ENCODE data around the gene ATP5MG. TPM values are rescaled to one million over a fixed set of nuclear protein-coding genes. Genes with fewer than 3 reads are reported as not detected.

Gene ATP5MG
- total RNA-seq, 4 donors from 2014 or later = 26.6 to 70.0 (median 49.7) TPM

- WGBS = 79% methylated on average over 4 of the region's 4 CpGs
Measured at GRCh38 chr11:118417801-118418200, 16.4 kb downstream of the ATP5MG start.

GRCh38 chr11:118418766-118419165 lies 17.4 kb downstream of the ATP5MG start:
- DNase-seq (ENCODE audit: low spot score in 2 of 2) = no peak
- no peaks in the 10 kb centered on the region for H3K36me3 ChIP-seq
- H3K27me3 ChIP-seq = no peaks in the 10 kb centered on the region
- TF ChIP-seq POLR2A (IDR thresholded peaks at IDR 0.05) (no peak), EP300 (IDR thresholded peaks at IDR 0.05) (no peak), CTCF (IDR thresholded peaks at IDR 0.05) (no peak), POLR2AphosphoS5 (IDR thresholded peaks at IDR 0.05) (no peak)
- H3K4me1 ChIP-seq = peaks cover 6% of the 10 kb centered on the region
- no peaks in the 10 kb centered on the region for H3K9me3 ChIP-seq
- H3K4me3 ChIP-seq = no peak overlapping the region
- 91% methylated on average over 5 of the region's 5 CpGs for WGBS
- H3K27ac ChIP-seq = no peak overlapping the region

More at GRCh38 chr11:118417801-118418200, 16.4 kb downstream of the ATP5MG start:
- Histone ChIP-seq H3K27ac (no peak overlapping the region), H3K4me1 (peaks cover 6% of the 10 kb centered on the region), H3K9me3 (no peaks in the 10 kb centered on the region), H3K27me3 (no peaks in the 10 kb centered on the region), H3K36me3 (no peaks in the 10 kb centered on the region), H3K4me3 (no peak overlapping the region)
- TF ChIP-seq EP300 (IDR thresholded peaks at IDR 0.05) = no peak
- no peak for TF ChIP-seq POLR2A (IDR thresholded peaks at IDR 0.05)
- no peak for DNase-seq (ENCODE audit: low spot score in 2 of 2)

- TF ChIP-seq EP300 (IDR thresholded peaks at IDR 0.05) (no peak), POLR2A (IDR thresholded peaks at IDR 0.05) (no peak), CTCF (IDR thresholded peaks at IDR 0.05) (no peak), POLR2AphosphoS5 (IDR thresholded peaks at IDR 0.05) (no peak)
- DNase-seq (ENCODE audit: low spot score in 2 of 2) = no peak
- H3K36me3 ChIP-seq = no peaks in the 10 kb centered on the region
- H3K27ac ChIP-seq = no peak overlapping the region
- H3K9me3 ChIP-seq = no peaks in the 10 kb centered on the region
- H3K27me3 ChIP-seq = no peaks in the 10 kb centered on the region
- H3K4me1 ChIP-seq = no peaks in the 10 kb centered on the region
- 26% methylated on average over 1 of the region's 1 CpG for WGBS
- H3K4me3 ChIP-seq = no peak overlapping the region
Measured at GRCh38 chr11:118427707-118428106, 26.3 kb downstream of the ATP5MG start.

- H3K4me1 ChIP-seq = peaks cover 17% of the 10 kb centered on the region
- TF ChIP-seq CTCF (IDR thresholded peaks at IDR 0.05) (no peak), EP300 (IDR thresholded peaks at IDR 0.05) (no peak), POLR2A (IDR thresholded peaks at IDR 0.05) (no peak), POLR2AphosphoS5 (IDR thresholded peaks at IDR 0.05) (no peak)
- H3K4me3 ChIP-seq = no peak overlapping the region
- H3K27me3 ChIP-seq = no peaks in the 10 kb centered on the region
- no peak overlapping the region for H3K27ac ChIP-seq
- 71% methylated on average over 2 of the region's 2 CpGs for WGBS
- no peak for DNase-seq (ENCODE audit: low spot score in 2 of 2)
- H3K36me3 ChIP-seq = no peaks in the 10 kb centered on the region
- no peaks in the 10 kb centered on the region for H3K9me3 ChIP-seq
Measured at GRCh38 chr11:118430956-118431355, 29.6 kb downstream of the ATP5MG start.

- no peak for TF ChIP-seq CTCF (IDR thresholded peaks at IDR 0.05)
- no peaks in the 10 kb centered on the region for H3K9me3 ChIP-seq
- no peaks in the 10 kb centered on the region for H3K27me3 ChIP-seq
- H3K36me3 ChIP-seq = no peaks in the 10 kb centered on the region
- no peak overlapping the region for H3K27ac ChIP-seq
- DNase-seq (ENCODE audit: low spot score in 2 of 2) = no peak
- 6% methylated on average over 9 of the region's 9 CpGs for WGBS
- peaks cover 38% of the 10 kb centered on the region for H3K4me1 ChIP-seq
- H3K4me3 ChIP-seq = peak overlapping the region; percentile 69
Measured at GRCh38 chr11:118434123-118434552, 32.7 kb downstream of the ATP5MG start.

All from suprapubic skin (tissue), 4 donors.